ENCODE results near the gene RNPEPL1.

- TF ChIP-seq ZNF707 (tag by site-specific recombination; IDR thresholded peaks at IDR 0.05) (no peak), CTCF (tag by site-specific recombination; IDR thresholded peaks at IDR 0.05) (no peak), ZNF580 (tag by site-specific recombination; IDR thresholded peaks at IDR 0.05) (no peak)
Observed at GRCh38 chr2:240590681-240591111, 22.4 kb downstream of the RNPEPL1 start.
